ENCODE results near the gene C19orf73. TPM values are rescaled to one million over a fixed set of nuclear protein-coding genes. Genes with fewer than 3 reads are reported as not detected.
"Not testable (repeated sequence)": the region's sequence is repeated elsewhere in the genome, so short reads cannot be mapped to it uniquely, and the experiment has no call there.

The C19orf73 gene
- total RNA-seq, 1 experiment from 2014 or later, result 1.6 TPM

DNA sequence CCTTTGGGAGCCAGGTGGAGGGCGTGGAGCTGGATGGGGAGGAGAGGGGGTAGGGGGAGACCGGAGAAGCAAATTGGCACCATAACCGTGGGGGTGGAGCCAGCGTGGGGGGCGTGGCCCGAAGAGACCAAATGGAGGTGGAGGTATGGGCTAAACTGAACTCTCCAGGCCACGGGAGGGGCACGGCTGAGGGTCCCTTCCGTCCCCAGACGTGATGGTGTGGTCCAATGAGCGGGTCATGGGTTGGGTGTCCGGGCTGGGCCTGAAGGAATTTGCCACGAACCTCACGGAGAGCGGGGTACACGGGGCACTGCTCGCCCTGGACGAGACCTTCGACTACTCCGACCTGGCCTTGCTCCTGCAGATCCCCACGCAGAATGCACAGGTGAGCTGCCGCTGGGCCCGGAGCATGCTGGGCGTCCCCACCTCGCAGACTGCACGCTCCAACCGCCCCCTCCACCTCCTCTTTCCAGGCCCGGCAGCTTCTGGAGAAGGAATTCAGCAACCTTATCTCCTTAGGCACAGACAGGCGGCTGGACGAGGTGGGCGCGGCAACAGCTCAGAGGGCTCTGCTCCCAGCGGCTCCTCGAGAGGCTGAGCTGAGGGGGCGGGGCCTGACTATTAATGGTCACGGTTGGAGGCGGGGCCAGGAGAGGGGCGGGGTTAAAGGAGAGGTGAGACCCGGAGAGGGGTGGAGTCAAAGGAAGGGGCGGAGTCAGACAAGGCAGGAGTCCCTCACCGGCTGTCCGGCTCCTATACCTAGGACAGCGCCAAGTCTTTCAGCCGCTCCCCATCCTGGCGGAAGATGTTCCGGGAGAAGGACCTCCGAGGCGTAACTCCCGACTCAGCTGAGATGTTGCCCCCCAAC, 30.1 kb upstream of the C19orf73 start:
- peak; percentile 79 for DNase-seq (ENCODE audit: low read depth)

DNA sequence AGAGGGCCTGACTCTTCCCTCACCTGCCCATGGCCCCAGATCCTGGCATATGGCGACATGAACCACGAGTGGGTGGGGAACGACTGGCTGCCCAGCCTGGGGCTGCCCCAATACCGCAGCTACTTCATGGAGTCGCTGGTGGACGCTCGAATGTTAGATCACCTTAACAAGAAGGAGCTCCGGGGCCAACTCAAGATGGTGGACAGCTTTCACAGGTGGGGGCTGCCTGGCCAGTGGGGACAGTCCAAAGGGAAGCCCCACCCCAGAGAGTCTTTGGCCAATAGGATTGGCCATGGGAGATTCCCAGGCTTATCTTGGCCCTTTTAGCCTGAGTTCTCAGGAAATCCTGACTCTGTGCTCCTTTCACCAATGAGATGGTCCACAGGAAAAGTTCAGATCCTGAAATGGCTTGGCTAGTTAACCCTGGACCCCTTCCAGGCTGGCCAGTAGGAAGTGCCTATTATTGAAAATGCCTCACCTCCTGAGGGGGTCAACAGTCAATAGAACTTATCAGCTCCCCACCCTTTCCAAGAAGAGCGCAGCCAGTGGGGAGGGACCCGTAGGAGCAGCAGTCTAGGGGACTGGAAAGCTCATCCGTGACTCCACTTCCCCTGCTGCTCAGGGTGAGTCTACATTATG, 29.2 kb upstream of the C19orf73 start:
- DNase-seq (ENCODE audit: low read depth), result no peak

DNA sequence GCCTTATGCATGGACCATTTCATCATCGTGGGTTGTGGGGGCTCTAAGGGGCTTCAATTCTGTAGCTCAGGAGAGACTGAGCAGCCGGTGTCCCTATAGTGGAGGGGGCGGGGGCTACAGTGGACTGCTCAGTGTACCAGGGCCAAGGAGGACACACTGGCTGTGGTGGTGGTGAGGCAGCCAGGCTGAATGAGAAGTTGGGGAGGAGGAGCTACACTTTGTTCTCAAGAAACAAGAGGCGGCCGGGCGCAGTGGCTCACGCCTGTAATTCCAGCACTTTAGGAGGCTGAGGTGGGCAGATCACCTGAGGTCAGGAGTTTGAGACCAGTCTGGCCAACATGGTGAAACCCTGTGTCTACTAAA, 27.4 kb upstream of the C19orf73 start:
- DNase-seq (ENCODE audit: low read depth), result not testable (repeated sequence)

DNA sequence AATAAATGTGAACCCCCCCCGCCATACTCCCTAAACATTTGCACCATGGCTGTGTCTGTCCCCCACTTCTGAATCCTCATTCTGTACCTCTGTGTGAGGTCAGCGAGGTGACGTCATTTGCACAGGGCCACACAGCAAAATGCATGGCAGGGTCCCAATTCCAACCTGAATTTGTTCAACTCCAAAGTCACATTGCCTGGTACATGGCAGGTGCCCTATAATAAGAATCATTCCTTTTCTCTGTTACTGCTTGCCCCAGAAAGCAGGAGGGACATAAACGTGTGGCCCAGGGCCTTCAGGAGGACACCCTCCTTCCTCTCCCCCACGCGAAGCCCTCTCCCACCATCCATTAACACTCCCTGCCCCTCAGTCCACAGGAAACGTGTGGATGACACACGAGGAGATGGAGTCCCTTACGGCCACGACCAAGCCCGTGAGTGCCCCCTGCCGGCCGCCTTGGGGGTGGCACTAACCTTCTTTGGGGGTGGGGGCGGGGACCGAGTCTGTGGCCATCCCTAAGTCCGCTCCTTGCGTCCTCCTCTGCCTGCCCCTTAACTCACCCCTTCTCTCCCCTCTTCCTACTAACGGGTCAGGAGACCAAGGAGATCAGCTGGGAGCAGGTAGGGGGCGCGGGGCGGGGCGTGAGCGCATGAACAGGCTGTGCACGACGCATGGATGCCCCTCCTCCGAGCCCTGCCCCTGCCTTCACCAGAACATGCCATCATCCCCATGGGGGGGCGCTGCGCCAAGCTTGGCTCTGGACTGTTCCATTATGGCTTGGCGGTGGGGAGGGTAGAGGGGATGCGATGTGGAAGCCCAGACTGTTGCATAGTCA, 26.8 kb upstream of the C19orf73 start:
- DNase-seq (ENCODE audit: low read depth), result peak; percentile 64

DNA sequence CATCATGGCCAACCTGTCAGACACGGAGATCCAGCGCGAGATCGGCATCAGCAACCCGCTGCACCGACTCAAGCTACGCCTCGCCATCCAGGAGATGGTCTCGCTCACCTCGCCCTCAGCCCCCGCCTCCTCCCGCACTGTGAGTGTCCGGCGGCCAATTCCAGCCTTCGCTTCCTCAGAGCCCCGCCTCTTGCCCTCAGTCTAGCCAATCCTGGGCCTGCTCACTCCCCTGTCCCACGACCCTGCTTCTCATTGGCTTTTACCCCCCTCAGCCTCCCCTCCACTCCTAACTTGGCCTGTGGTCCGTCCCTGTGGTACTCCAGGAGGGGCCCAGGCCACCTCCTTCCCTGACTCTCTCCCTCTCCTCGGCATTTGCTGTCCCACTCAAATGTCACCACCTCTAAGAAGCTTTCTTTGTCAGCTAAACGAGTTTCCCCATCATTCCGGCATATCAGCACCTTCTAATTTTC, 24.0 kb upstream of the C19orf73 start:
- peak; percentile 76 for DNase-seq (ENCODE audit: low read depth)

DNA sequence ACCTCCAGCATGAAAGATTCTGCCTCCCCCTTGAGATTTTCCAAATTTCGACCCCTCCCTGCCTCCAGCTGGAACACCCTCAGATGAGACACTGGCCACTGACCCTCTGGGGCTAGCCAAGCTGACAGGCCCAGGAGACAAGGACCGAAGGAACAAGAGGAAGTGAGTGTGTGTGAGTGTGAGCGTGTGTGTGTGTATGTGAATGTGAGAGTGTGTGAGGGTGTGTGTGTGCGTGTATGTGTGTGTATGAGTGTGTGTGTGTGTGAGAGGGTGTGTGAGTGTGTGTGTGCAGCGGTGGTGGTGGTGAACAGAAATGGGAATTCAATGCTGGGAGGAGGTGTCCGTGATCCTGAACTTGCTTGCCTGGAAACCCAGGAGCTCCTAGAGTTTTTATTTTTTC, 22.4 kb upstream of the C19orf73 start:
- DNase-seq (ENCODE audit: low read depth), result no peak

DNA sequence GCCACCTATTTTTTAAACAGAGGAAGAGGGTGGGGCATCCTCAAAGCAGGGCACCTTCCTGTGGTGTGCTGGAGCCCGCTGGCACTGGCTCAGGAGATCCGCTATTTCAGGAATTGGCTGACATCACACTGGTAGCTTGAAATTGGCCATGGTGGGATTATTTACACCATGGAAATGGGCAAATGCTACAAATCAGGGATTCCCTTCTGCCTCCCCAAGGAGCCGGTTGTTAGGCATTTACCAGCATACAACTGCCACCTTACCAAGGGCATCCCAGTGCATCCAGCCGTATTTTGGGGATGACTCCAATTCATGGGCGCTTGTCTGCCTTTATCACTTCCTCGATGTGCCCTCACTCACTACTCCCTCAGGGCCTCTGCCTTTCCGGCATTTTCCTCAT, 22.0 kb upstream of the C19orf73 start:
- DNase-seq (ENCODE audit: low read depth), result no peak

DNA sequence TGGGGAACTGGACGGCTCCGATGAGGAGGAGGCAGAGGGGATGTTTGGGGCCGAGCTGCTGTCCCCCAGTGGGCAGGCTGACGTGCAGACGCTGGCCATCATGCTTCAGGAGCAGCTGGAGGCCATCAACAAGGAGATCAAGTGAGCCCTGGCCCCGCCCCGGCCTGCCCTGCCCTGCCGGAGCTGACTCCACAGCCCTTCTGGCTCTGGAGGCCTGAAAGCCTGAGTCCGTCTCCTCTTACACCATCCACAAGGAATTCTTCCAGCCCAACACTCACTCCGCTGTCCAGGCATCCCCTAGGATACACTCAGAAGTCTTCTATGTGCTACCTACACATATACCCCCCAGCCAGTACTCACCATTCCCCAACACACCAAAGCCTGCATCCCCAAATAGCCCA, 17.8 kb upstream of the C19orf73 start:
- no peak for DNase-seq (ENCODE audit: low read depth)

DNA sequence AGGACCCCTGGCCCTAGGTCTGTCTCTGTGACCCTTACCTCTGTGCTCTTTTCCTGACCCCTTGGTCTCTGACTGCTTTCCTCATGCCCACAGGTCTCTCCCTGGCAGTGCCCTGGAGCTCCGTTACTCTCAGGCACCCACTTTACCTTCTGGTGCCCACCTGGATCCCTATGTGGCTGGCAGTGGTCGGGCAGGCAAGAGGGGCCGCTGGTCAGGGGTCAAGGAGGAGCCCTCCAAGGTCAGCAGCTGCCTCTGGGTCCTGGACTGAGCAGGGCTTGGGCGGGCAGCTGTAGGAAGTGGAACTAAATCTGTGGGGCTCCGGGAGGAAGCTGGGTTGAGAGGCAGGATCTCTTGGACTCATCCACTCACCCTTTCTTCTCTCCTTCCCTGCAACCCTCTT, 16.7 kb upstream of the C19orf73 start:
- DNase-seq (ENCODE audit: low read depth), result no peak

DNA sequence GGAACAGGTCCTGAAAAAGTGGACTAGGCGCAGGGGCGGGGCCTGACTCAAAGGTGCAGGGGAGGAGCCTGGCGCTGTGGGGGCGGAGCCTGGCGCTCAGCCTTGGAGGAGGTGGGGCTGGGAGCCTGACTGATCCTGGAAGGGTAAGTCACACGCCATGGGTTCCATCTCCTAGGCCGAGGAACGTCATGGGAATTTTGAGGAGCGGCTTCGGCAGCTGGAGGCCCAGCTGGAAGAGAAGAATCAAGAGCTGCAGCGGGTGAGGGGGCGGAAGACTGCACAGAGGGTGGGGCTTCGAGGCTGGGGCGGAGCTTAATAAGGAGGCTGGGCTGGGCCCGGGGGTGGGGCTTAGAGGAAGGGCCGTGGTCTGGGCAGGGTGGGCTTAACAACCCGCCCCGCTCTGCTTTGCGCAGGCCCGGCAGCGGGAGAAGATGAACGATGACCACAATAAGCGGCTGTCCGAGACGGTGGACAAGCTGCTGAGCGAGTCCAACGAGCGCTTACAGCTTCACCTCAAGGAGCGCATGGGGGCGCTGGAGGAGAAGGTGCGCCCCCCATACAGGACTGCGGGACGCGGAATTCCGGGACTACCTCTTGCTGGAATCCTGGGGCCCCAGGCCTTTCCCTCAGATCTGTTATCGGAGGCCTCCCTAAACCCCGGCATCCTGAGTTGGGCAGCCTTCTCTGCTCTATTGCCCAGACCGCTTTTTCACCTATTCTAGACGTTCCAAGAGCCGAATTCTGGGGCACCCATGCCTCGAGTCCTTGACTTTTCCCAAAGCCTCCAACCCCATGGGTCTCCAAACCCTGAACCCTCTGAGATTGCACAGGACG, 14.9 kb upstream of the C19orf73 start:
- DNase-seq (ENCODE audit: low read depth), result no peak

DNA sequence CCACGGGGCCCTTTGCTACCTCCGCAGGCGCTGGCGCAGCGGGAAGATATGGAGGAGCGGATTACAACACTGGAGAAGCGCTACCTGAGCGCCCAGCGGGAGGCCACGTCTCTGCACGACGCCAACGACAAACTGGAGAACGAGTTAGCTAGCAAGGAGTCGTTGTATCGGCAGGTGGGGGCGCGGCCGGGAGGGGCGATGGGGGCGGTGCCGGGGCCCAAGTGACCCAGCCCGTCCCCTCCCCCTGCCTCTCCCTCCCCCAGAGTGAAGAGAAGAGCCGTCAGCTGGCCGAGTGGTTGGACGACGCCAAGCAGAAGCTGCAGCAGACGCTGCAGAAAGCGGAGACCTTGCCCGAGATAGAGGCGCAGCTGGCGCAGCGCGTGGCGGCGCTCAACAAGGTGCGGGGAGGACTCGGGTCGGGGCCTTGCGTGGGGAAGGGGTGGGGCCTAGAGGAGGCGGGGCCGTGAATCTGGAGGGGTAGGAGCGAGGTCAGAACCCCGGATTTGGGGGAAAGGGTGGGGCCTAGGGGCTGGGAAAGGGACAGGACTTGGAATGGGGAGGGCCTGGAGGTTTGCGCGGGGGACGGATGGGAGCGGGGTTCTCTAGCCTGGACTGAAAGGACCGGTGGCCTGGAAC, 14.1 kb upstream of the C19orf73 start:
- no peak for DNase-seq (ENCODE audit: low read depth)

DNA sequence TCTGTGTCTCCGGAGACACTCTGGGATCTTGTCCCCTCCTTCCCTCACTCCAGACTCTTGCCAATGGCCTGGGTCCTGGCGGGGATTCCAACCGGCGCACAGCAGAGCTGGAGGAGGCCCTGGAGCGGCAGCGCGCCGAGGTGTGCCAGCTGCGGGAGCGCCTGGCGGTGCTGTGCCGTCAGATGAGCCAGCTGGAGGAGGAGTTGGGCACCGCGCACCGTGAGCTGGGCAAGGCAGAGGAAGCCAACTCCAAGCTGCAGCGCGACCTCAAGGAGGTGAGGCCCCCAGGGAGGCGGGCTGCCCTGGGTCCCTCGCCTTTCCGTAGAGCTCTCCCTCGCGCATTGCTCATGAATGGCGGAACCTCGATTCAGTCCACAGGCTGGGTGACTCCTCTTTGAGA, 11.4 kb upstream of the C19orf73 start:
- DNase-seq (ENCODE audit: low read depth), result no peak

DNA sequence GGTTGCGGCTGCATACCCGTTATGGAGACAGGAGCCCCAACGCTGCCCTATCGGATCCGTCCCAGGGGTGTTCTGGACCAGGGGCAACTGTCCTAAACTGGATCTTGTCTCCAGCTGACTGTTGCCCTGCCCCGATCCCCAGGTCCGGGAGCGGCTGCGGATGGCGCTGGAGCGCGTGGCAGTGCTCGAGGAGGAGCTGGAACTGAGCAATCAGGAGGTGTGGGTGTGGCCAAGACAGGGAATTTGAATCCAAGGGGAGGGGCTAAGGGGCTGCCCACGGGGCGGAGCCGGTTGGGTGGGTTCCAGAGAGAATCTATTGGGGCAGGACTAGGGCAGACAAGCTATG, 10.3 kb upstream of the C19orf73 start:
- no peak for DNase-seq (ENCODE audit: low read depth)

DNA sequence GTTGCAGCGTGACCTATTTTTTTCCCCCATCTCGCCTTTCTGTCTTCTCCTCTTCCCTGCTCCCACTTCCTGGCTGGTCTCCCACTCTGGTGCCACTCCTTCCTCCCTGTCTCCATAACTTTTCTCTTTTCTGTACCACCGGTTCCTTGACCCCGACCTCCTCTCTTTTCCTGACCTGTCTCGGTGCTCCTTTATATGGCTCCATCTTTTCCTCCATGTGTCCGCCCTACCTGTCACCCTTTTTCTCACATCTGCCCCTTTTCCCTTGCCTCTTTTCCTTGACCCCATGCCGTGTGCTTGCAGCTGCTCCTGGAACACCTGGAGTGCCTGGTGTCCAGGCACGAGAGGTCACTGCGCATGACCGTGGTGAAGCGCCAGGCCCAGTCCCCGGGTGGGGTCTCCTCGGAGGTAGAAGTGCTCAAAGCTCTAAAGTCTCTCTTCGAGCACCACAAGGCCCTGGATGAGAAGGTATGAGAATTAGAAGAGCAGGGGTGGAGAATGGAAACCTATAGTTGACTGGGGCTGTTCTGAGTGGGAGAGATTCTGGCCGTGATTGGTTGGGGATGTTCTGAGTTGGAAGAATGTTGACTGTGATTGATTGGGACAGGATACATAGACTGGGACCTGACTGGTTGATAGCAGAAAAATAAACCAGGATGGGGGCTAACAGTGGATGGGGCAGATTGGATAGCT, 9.7 kb upstream of the C19orf73 start:
- DNase-seq (ENCODE audit: low read depth), result no peak

DNA sequence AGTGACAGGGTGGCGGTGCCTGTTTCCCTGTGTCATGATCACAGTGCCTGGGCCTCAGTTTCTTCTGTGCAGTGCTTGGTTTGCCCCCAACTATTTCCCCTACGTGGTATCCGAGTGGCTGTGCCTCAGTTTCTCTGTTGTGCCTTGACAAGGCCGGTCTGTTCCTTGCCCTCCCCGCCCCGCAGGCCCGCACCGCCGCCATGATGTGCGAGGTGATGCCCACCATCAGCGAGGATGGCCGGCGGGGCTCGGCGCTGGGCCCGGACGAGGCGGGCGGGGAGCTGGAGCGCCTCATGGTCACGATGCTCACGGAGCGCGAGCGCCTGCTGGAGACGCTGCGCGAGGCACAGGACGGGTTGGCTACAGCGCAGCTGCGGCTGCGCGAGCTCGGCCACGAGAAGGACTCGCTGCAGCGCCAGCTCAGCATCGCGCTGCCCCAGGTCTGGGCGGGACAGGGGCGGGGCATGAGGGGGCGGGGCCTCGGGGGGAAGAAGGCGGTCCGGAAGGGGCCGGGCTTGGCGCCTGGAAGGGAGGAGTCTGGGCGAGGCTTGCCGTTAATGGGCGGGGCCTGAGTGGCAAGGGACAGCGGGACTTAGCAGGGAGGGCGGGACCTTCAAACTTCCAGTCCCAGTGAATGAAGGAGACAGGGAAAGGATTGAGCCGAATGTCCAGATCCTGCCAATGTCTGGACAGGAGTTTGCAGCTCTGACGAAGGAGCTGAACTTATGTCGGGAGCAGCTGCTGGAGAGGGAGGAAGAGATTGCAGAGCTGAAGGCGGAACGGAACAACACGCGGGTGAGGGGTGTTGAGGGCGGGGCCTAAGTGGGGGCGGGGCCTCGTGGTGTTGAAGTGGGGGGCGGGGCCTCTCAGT, 9.0 kb upstream of the C19orf73 start:
- peak; percentile 85 for DNase-seq (ENCODE audit: low read depth)

DNA sequence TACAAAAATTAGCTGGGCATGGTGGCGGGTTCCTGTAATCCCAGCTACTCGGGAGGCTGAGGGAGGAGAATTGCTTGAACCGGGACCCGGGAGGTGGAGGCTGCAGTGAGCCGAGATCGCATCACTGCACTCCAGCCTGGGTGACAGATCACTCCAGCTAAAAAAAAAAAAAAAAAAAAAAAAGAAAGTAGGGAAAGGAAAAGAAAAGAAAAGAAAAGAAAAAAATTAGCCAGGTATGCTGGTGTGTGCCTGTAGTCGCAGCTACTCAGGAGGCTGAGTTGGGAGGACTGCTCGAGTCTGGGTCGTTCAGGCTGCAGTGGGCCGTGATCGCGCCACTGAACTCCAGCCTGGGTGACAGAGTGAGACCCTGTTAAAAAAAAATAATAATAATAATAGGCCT, 8.3 kb upstream of the C19orf73 start:
- not testable (repeated sequence) for DNase-seq (ENCODE audit: low read depth)

DNA sequence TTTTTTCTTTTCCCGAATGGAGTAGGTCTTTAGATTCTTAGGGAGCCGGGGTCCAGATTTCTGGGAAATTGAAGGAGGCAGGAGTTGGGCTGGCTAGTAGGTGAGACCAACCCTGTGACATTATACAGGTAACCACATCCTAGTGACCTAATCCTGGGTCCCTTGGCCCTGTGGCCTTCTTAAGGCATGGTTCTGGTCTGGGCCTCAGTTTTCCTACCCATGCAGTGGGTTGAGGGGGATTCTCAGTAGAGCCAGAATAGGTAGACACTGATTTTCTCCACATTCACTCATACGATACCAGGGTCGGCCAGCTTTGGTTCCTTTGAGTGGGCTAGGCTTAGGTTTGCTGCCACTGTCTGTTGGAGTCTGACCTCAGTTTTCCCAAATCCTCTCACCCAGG, 7.6 kb upstream of the C19orf73 start:
- no peak for DNase-seq (ENCODE audit: low read depth)

DNA sequence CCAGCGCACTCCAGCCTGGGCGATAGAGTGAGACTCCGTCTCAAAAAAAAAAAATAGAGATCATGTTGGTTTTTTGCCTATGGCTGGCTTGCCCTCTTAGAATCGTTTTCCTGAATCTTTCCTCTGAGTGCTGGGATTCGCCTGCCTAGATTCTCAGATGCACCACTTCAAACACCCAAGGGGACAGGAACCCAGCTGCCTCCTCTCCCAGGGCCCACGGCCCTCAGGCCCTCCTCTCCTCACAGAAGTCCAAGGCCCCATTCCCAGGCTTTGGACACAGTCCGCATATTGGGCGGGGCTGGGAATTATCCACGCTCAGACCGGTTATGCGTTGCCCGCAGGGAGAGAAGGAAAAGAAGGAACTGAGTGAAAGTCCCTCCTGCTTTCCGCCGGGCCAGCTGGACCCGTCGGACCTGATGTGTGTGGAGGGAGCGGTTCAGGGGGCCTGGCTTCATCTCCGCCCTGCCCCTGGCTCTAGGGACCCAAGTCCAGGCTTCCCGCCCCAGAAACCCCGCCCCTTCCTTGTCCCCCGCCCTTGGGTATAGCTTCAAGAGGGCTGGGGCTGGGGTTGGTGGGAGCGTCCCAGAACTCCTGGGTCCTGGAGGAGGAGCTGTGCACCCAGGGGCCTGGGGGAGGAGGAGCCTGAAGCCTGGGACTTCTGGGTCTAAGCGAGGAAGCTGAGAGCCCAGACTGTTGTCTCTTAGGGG, 6.2 kb upstream of the C19orf73 start:
- no peak for DNase-seq (ENCODE audit: low read depth)
